GM10248 (cell line): ENCODE measurements around the gene PNMA1.
A peak's percentile ranks its signal among the peaks of the same experiment; 100 is the strongest.

Experiments used
- CTCF ChIA-PET: fragments of 300-600 bp; sonication (Branson Sonifier 250); formaldehyde crosslinking; extraction: SDS; loops from one replicate; lab custom pipeline; 2021; ENCODE audit warnings: antibody characterized with exemption; lab: Yijun Ruan, JAX
- POLR2A ChIA-PET: fragments of 350-650 bp; sonication (Branson Sonifier 250); formaldehyde crosslinking; extraction: SDS; loops from one replicate; lab custom pipeline; 2020; ENCODE audit warnings: antibody characterized with exemption; lab: Yijun Ruan, JAX
- DNase-seq: peaks from one replicate; pipeline ENCODE4 v3.0.0; 2012; ENCODE audit errors: extremely low spot score
- CTCF ChIP-seq: IDR thresholded peaks from 2 replicates; pipeline ENCODE4 v1.5.1; 2012; ENCODE audit warnings: mild to moderate bottlenecking, low read depth; ENCODE audit errors: extremely low read depth, missing control alignments, control extremely low read depth

PNMA1 gene

GRCh38 chr14:73700325-73700724 is 13.9 kb downstream of the PNMA1 start:
- ChIA-PET CTCF (no interaction called here), POLR2A (no interaction called here)
- no peak for TF ChIP-seq CTCF
- DNase-seq = no peak

DNA sequence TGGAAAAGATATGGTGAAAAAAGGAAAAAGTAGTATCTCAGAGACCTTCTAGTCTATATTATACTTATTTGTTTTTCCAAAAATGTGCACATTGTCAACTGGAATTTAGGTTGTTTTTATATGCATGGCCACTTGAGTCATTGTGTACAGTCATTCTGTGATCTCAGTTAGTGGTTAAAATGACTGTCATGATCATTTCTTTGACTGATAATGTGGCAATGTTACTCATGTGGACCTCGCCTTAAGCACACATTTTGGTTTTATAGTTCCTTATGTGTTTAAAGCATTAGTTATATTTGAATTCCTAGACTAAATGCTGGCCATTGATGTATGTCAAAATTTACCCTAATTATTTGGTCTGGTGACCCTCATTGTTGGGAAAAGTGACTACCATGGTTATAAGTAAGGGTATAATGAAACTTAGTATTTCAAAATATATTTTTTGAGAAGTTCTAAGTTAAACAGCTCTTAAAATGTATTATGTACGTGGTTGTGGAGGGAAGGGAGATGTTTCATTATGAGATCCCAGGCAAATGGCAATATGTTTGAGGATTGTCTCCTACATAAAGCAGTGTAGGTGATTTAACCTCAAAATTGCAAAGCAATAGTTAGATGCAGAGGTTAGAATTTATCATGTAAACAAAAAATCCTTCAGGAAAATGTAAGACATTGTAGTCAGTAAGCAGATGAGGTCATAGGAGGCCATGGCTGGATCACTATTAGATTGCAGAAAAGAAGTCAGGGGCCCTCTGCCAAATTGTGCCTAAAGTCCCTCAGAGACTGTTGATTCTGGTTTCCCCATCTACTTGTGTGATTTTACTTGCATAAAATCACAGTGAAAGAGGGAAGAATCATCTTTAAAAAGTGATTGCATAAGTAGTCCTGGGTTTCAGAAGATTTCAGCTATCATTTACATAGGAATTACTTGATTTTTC is 17.5 kb downstream of the PNMA1 start:
- POLR2A ChIA-PET = no interaction called here
- CTCF ChIA-PET = no interaction called here
- TF ChIP-seq CTCF = no peak
- DNase-seq = peak; percentile 69

- POLR2A ChIA-PET = no interaction called here
- CTCF ChIA-PET = no interaction called here
- TF ChIP-seq CTCF = no peak
- no peak for DNase-seq
These were observed 18.2 kb downstream of the PNMA1 start for GRCh38 chr14:73695997-73696396.

DNA sequence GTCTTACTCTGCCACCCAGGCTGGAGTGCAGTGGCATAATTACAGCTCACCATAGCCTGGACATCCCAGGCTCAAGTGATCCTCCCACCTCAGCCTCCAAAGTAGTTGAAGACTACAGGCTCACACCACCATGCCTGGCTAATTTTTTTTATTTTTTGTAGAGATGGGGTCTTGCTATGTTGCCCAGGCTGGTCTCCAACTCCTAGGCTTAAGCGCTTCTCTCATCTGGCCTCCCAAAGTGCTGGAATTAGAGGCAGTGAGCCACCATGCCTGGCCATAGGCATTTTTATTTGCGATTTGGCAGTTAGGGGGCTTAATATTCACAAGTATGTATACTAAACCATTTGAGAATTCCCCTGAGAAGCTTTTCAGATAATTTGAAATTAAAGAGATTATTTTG is 19.1 kb downstream of the PNMA1 start:
- TF ChIP-seq CTCF = no peak
- DNase-seq = no peak
- CTCF ChIA-PET = interaction anchor here (1.3 kb wide), 1 partner anchor 400 kb away, joined by 3 read pairs; no protein-coding TSS in a partner anchor
- POLR2A ChIA-PET = no interaction called here

DNA sequence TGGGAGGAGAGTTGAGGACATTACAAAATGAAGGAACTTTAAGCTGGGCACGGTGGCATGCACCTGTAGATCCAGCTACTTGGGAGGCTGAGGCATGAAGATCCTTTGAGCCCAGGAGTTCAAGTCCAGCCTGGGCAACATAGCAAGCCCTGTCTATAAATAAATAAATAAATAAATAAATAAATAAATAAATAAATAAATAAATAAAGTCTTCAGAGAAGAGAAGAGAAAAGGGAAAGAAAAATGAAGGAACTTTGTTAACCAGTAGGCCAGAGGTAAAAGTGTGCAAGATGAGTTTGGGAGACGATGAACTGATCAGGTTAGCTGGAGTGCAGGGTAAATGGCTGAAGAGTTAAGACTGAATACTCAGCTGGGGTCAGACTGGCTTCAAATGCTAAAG is 20.1 kb downstream of the PNMA1 start:
- CTCF ChIA-PET = interaction anchor here (1.0 to 2.1 kb wide), 2 partner anchors 11 to 19 kb away, joined by 4 to 8 read pairs; no protein-coding TSS in a partner anchor

More for the DNA sequence above, 20.1 kb downstream of the PNMA1 start:
- TF ChIP-seq CTCF = no peak
- no peak for DNase-seq
- POLR2A ChIA-PET = interaction anchor here (0.6 kb wide), 1 partner anchor 166 kb away, joined by 4 read pairs; no protein-coding TSS in a partner anchor
